ENCODE measurements around the gene CATSPER4.
"Not testable (repeated sequence)": the region's sequence is repeated elsewhere in the genome, so short reads cannot be mapped to it uniquely, and the experiment has no call there.

CATSPER4 gene

GRCh38 chr1:26220199-26220912 lies 30.0 kb downstream of the CATSPER4 start:
- TF ChIP-seq CTCF (IDR thresholded peaks at IDR 0.05): no peak
- H3K27ac Mint-ChIP-seq: peak overlapping the region; percentile 71
- H3K9me3 Mint-ChIP-seq: no peaks in the 10 kb centered on the region
- no peaks in the 10 kb centered on the region for H3K36me3 Mint-ChIP-seq (ENCODE audit: low read depth)
- H3K27me3 Mint-ChIP-seq (ENCODE audit: low read depth, poor library complexity): peaks cover 37% of the 10 kb centered on the region
- H3K4me1 Mint-ChIP-seq: peaks cover 28% of the 10 kb centered on the region
- no peak overlapping the region for H3K4me3 Mint-ChIP-seq
- peak; percentile 25 for DNase-seq

DNA sequence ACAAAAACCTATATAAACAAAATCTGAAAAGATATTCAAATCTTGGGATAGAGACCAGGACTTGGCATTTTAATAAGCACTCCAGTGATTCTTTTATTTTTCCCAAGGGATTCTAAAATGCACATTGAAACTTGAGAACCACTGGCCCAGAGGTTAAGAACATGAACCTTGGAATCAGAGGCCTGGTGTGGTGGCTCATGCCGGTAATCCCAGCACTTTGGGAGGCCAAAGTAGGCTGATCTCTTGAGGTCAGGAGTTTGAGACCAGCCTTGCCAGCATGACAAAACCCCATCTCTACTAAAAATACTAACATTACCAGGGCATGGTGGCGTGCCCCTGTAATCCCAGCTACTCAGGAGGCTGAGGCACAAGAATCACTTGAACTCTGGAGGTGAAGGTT lies 30.7 kb downstream of the CATSPER4 start:
- Mint-ChIP-seq H3K36me3 (ENCODE audit: low read depth) (no peaks in the 10 kb centered on the region), H3K4me3 (no peak overlapping the region), H3K9me3 (no peaks in the 10 kb centered on the region), H3K4me1 (peaks cover 36% of the 10 kb centered on the region), H3K27ac (no peak overlapping the region), H3K27me3 (ENCODE audit: low read depth, poor library complexity) (peaks cover 40% of the 10 kb centered on the region)
- DNase-seq: no peak
- TF ChIP-seq CTCF (IDR thresholded peaks at IDR 0.05): no peak

- Mint-ChIP-seq H3K4me1 (peaks cover 33% of the 10 kb centered on the region), H3K27ac (no peak overlapping the region), H3K9me3 (no peaks in the 10 kb centered on the region), H3K4me3 (peak overlapping the region; percentile 83), H3K27me3 (ENCODE audit: low read depth, poor library complexity) (peaks cover 57% of the 10 kb centered on the region), H3K36me3 (ENCODE audit: low read depth) (no peaks in the 10 kb centered on the region)
- no peak for TF ChIP-seq CTCF (IDR thresholded peaks at IDR 0.05)
- DNase-seq: no peak
Observed at GRCh38 chr1:26224606-26225005, 34.2 kb downstream of the CATSPER4 start.

- DNase-seq: peak; percentile 95
- no peak for TF ChIP-seq CTCF (IDR thresholded peaks at IDR 0.05)
- Mint-ChIP-seq H3K4me1 (peaks cover 26% of the 10 kb centered on the region), H3K4me3 (peak overlapping the region; percentile 83), H3K9me3 (no peaks in the 10 kb centered on the region), H3K27me3 (ENCODE audit: low read depth, poor library complexity) (peaks cover 60% of the 10 kb centered on the region), H3K36me3 (ENCODE audit: low read depth) (no peaks in the 10 kb centered on the region), H3K27ac (no peak overlapping the region)
Observed at GRCh38 chr1:26225033-26225831, 34.8 kb downstream of the CATSPER4 start.

GRCh38 chr1:26230682-26231081 lies 40.3 kb downstream of the CATSPER4 start:
- not testable (repeated sequence) for DNase-seq; H3K36me3 Mint-ChIP-seq (ENCODE audit: low read depth)
- H3K4me1 Mint-ChIP-seq: peaks cover 23% of the 10 kb centered on the region

DNA sequence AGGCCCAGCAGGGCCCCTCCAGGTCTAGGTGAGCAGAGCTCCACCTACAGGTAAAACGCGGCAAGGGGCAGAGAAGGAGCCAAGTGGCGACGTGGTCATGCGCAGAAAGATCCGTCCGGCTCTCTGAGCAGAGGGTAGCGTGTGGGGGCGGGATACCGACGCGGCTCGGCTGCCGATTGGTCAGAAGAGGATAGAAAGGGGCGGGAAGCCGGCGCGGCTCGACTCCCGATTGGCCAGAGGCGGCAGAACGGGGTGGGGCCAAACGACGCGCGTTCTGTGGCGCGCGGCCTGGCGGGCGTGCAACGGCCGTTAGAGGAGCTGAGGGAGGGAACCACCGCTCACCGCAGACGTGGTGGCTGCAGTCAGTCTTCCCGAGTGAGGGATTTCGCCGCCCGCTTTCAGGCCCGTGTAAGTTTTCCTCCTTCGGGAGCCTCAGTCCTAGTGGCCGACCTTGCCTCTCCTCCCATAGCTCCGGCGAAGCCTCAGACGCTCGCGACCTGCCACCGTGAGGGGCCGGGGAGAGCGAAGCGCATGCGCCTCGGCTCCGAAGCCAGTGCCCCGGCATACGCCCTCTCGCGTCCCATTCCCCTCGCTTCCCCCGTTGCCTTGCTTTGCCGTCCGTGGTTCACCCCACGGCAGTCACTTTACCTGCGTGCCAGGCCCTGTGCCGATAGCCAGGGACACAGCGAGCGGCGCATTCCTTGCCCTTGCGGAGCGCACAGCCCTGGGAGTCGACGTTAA lies 43.7 kb downstream of the CATSPER4 start, which contains the start of gene CEP85:
TSS of gene CEP85 (plus strand) at position 298 of the 741 bp plus-strand sequence. CDS start 5,584 bp downstream, outside the sequence.
- DNase-seq: peak; percentile 99
- H3K36me3 Mint-ChIP-seq (ENCODE audit: low read depth): peaks cover 23% of the 10 kb centered on the region
- peak; percentile 75 for TF ChIP-seq CTCF (IDR thresholded peaks at IDR 0.05)
- peaks cover 24% of the 10 kb centered on the region for H3K27me3 Mint-ChIP-seq (ENCODE audit: low read depth, poor library complexity)
- H3K9me3 Mint-ChIP-seq: no peaks in the 10 kb centered on the region
- peaks cover 36% of the 10 kb centered on the region for H3K4me1 Mint-ChIP-seq
- peak within 1 kb of the TSS; percentile 70 for H3K27ac Mint-ChIP-seq
- peak within 1 kb of the TSS; percentile 95 for H3K4me3 Mint-ChIP-seq

More at GRCh38 chr1:26230682-26231081, 40.3 kb downstream of the CATSPER4 start:
- not testable (repeated sequence) for H3K4me3 Mint-ChIP-seq, H3K27ac Mint-ChIP-seq, H3K9me3 Mint-ChIP-seq
- peaks cover 51% of the 10 kb centered on the region for H3K27me3 Mint-ChIP-seq (ENCODE audit: low read depth, poor library complexity)
